ENCODE data around the gene CDK18.

- TF ChIP-seq, protein P1, sequence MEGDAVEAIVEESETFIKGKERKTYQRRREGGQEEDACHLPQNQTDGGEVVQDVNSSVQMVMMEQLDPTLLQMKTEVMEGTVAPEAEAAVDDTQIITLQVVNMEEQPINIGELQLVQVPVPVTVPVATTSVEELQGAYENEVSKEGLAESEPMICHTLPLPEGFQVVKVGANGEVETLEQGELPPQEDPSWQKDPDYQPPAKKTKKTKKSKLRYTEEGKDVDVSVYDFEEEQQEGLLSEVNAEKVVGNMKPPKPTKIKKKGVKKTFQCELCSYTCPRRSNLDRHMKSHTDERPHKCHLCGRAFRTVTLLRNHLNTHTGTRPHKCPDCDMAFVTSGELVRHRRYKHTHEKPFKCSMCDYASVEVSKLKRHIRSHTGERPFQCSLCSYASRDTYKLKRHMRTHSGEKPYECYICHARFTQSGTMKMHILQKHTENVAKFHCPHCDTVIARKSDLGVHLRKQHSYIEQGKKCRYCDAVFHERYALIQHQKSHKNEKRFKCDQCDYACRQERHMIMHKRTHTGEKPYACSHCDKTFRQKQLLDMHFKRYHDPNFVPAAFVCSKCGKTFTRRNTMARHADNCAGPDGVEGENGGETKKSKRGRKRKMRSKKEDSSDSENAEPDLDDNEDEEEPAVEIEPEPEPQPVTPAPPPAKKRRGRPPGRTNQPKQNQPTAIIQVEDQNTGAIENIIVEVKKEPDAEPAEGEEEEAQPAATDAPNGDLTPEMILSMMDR (IDR thresholded peaks at IDR 0.05; ENCODE audit: insufficient read depth, low read length), result no peak
- TF ChIP-seq POLR2AphosphoS5 (IDR thresholded peaks at IDR 0.05; ENCODE audit: low read depth), result no peak
- no peak for TF ChIP-seq SPI1 (IDR thresholded peaks at IDR 0.05; ENCODE audit: borderline replicate concordance, low read depth)
- TF ChIP-seq GABPA (IDR thresholded peaks at IDR 0.05; ENCODE audit: low read depth), result no peak
- TF ChIP-seq, protein P2, sequence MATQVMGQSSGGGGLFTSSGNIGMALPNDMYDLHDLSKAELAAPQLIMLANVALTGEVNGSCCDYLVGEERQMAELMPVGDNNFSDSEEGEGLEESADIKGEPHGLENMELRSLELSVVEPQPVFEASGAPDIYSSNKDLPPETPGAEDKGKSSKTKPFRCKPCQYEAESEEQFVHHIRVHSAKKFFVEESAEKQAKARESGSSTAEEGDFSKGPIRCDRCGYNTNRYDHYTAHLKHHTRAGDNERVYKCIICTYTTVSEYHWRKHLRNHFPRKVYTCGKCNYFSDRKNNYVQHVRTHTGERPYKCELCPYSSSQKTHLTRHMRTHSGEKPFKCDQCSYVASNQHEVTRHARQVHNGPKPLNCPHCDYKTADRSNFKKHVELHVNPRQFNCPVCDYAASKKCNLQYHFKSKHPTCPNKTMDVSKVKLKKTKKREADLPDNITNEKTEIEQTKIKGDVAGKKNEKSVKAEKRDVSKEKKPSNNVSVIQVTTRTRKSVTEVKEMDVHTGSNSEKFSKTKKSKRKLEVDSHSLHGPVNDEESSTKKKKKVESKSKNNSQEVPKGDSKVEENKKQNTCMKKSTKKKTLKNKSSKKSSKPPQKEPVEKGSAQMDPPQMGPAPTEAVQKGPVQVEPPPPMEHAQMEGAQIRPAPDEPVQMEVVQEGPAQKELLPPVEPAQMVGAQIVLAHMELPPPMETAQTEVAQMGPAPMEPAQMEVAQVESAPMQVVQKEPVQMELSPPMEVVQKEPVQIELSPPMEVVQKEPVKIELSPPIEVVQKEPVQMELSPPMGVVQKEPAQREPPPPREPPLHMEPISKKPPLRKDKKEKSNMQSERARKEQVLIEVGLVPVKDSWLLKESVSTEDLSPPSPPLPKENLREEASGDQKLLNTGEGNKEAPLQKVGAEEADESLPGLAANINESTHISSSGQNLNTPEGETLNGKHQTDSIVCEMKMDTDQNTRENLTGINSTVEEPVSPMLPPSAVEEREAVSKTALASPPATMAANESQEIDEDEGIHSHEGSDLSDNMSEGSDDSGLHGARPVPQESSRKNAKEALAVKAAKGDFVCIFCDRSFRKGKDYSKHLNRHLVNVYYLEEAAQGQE (IDR thresholded peaks at IDR 0.05; ENCODE audit: insufficient replicate concordance, low read depth), result no peak
Observed at GRCh38 chr1:205532026-205532898, 27.8 kb downstream of the CDK18 start.
